NCI-H1105 treated with DMSO at 0.1 percent for 48 hours (cell line): ENCODE data around the gene FAF2.

Experiments
- DNase-seq: peaks from one replicate; lab custom pipeline; 2025; lab: John Stamatoyannopoulos, UW

The FAF2 gene

GRCh38 chr5:176530983-176531901 lies 83.1 kb downstream of the FAF2 start:
- no peak for DNase-seq

- no peak for DNase-seq
Observed at GRCh38 chr5:176531902-176532493, 83.8 kb downstream of the FAF2 start.

- no peak for DNase-seq
Observed at GRCh38 chr5:176532795-176533194, 84.6 kb downstream of the FAF2 start.

- DNase-seq: no peak
Observed at GRCh38 chr5:176533390-176533789, 85.2 kb downstream of the FAF2 start.

- no peak for DNase-seq
Observed at GRCh38 chr5:176533894-176534611, 85.9 kb downstream of the FAF2 start.

- DNase-seq: no peak
Observed at GRCh38 chr5:176534640-176535039, 86.5 kb downstream of the FAF2 start.

GRCh38 chr5:176535101-176535663 lies 87.0 kb downstream of the FAF2 start:
- DNase-seq: no peak

- DNase-seq: no peak
Observed at GRCh38 chr5:176535664-176536131, 87.5 kb downstream of the FAF2 start.

- DNase-seq: peak; percentile 21
Observed at GRCh38 chr5:176536132-176536901, 88.1 kb downstream of the FAF2 start.

- DNase-seq: peak; percentile 86
Observed at GRCh38 chr5:176536902-176537553, 88.8 kb downstream of the FAF2 start, which contains the start of gene RNF44. RNF44 (minus strand) TSS chr5:176537402; CDS start chr5:176532472, 4,930 bp downstream.

- peak; percentile 93 for DNase-seq
Observed at GRCh38 chr5:176537554-176538229, 89.5 kb downstream of the FAF2 start.

GRCh38 chr5:176538230-176538988 lies 90.2 kb downstream of the FAF2 start:
- no peak for DNase-seq

- DNase-seq: no peak
Observed at GRCh38 chr5:176538989-176539384, 90.8 kb downstream of the FAF2 start.

GRCh38 chr5:176540476-176540899 lies 92.3 kb downstream of the FAF2 start:
- no peak for DNase-seq

GRCh38 chr5:176540956-176541337 lies 92.8 kb downstream of the FAF2 start:
- DNase-seq: no peak

- DNase-seq: no peak
Observed at GRCh38 chr5:176541338-176542134, 93.4 kb downstream of the FAF2 start.

GRCh38 chr5:176542135-176542595 lies 94.0 kb downstream of the FAF2 start:
- no peak for DNase-seq

GRCh38 chr5:176542596-176543427 lies 94.6 kb downstream of the FAF2 start:
- DNase-seq: no peak
